H1 (cell line): ENCODE results near the gene HOXB3. TPM values are rescaled to one million over a fixed set of nuclear protein-coding genes. Genes with fewer than 3 reads are reported as not detected.

Source experiments
- CREB1 ChIP-seq: IDR thresholded peaks from 2 replicates; pipeline ENCODE4 v1.6.1; 2012; ENCODE audit warnings: inconsistent platforms
- RAD21 ChIP-seq, 2 experiments: IDR thresholded peaks in 1 of 2; conservative IDR thresholded peaks in 1 of 2; 2 replicates each; pipeline ENCODE4 v1.6.1; 2011; ENCODE audit warnings: low read depth in 2 of 2, low read length in 2 of 2, improper control_type of control experiment in 1 of 2, inconsistent platforms in 1 of 2, mild to moderate bottlenecking in 1 of 2, moderate library complexity in 1 of 2
- TAF7 ChIP-seq: optimal IDR thresholded peaks from 2 replicates; pipeline ENCODE3; 2011; ENCODE audit warnings: low read depth, mild to moderate bottlenecking, inconsistent platforms, low read length, moderate library complexity, borderline replicate concordance
- polyA plus RNA-seq, 7 experiments: library from polyadenylated mRNA; depleted of rRNA in 3 of 7; stranded (reverse) in 5 of 7; unstranded in 2 of 7; fragments of >200 nt in 5 of 7; fragments of 200-250 nt in 2 of 7; gene quantifications; 1 replicate in 5 of 7; 2 replicates in 1 of 7; 4 replicates in 1 of 7; pipeline versions ENCODE4 v1.2.1 to v1.2.3, GENCODE V29; 2011 to 2013; ENCODE audit warnings: missing spikeins in 2 of 7, mixed read lengths in 2 of 7
- total RNA-seq: library from RNA; stranded (reverse); fragmentation: NEBNext Ultra II Directional; extraction: Animal tissue kit (Norgen Biotek cat#: 25700); gene quantifications from 2 replicates; pipeline ENCODE4 v1.2.1, GENCODE V29; 2021
- TF ChIP-seq, protein P1 (sequence below): fragments of 300-600 bp; sonication (generic); IDR thresholded peaks from 2 replicates; pipeline ENCODE4 v1.7.1; 2012; ENCODE audit warnings: low read length, moderate library complexity, mild to moderate bottlenecking, inconsistent platforms; ENCODE audit not compliant: insufficient replicate concordance

HOXB3 gene
- total and polyA plus RNA-seq, 2 of the 8 experiments (the other 6 are each of a cell fraction or from before 2014, with no cell fraction given), result not detected

DNA sequence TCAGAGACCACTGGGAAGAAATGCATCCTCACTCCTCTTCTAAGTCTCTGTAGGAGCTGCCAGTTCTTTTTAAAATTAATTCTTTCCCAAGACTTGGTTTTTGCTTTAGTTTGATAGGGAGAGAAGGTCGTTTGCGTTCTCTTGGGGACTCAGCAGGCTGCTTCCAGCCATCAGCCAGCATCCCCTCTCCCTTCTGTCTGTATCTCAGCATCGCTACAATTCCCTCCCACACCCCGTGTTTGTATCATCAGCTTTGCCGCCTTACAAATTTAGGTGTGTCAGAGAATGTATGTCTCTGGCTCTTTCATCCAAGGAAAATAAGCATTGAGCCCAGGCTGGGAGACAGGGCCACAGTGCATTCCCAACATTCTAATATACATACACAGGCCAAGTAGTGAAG, 9.3 kb upstream of the HOXB3 start (continued):
- TF ChIP-seq CREB1, result no peak
- no peak for TF ChIP-seq RAD21 (IDR thresholded peaks at IDR 0.05 in 1 of 2, conservative IDR thresholded peaks at IDR 0.05 in 1 of 2; ENCODE audit: low read depth in 2 of 2, low read length in 2 of 2)
- TF ChIP-seq, protein P1, sequence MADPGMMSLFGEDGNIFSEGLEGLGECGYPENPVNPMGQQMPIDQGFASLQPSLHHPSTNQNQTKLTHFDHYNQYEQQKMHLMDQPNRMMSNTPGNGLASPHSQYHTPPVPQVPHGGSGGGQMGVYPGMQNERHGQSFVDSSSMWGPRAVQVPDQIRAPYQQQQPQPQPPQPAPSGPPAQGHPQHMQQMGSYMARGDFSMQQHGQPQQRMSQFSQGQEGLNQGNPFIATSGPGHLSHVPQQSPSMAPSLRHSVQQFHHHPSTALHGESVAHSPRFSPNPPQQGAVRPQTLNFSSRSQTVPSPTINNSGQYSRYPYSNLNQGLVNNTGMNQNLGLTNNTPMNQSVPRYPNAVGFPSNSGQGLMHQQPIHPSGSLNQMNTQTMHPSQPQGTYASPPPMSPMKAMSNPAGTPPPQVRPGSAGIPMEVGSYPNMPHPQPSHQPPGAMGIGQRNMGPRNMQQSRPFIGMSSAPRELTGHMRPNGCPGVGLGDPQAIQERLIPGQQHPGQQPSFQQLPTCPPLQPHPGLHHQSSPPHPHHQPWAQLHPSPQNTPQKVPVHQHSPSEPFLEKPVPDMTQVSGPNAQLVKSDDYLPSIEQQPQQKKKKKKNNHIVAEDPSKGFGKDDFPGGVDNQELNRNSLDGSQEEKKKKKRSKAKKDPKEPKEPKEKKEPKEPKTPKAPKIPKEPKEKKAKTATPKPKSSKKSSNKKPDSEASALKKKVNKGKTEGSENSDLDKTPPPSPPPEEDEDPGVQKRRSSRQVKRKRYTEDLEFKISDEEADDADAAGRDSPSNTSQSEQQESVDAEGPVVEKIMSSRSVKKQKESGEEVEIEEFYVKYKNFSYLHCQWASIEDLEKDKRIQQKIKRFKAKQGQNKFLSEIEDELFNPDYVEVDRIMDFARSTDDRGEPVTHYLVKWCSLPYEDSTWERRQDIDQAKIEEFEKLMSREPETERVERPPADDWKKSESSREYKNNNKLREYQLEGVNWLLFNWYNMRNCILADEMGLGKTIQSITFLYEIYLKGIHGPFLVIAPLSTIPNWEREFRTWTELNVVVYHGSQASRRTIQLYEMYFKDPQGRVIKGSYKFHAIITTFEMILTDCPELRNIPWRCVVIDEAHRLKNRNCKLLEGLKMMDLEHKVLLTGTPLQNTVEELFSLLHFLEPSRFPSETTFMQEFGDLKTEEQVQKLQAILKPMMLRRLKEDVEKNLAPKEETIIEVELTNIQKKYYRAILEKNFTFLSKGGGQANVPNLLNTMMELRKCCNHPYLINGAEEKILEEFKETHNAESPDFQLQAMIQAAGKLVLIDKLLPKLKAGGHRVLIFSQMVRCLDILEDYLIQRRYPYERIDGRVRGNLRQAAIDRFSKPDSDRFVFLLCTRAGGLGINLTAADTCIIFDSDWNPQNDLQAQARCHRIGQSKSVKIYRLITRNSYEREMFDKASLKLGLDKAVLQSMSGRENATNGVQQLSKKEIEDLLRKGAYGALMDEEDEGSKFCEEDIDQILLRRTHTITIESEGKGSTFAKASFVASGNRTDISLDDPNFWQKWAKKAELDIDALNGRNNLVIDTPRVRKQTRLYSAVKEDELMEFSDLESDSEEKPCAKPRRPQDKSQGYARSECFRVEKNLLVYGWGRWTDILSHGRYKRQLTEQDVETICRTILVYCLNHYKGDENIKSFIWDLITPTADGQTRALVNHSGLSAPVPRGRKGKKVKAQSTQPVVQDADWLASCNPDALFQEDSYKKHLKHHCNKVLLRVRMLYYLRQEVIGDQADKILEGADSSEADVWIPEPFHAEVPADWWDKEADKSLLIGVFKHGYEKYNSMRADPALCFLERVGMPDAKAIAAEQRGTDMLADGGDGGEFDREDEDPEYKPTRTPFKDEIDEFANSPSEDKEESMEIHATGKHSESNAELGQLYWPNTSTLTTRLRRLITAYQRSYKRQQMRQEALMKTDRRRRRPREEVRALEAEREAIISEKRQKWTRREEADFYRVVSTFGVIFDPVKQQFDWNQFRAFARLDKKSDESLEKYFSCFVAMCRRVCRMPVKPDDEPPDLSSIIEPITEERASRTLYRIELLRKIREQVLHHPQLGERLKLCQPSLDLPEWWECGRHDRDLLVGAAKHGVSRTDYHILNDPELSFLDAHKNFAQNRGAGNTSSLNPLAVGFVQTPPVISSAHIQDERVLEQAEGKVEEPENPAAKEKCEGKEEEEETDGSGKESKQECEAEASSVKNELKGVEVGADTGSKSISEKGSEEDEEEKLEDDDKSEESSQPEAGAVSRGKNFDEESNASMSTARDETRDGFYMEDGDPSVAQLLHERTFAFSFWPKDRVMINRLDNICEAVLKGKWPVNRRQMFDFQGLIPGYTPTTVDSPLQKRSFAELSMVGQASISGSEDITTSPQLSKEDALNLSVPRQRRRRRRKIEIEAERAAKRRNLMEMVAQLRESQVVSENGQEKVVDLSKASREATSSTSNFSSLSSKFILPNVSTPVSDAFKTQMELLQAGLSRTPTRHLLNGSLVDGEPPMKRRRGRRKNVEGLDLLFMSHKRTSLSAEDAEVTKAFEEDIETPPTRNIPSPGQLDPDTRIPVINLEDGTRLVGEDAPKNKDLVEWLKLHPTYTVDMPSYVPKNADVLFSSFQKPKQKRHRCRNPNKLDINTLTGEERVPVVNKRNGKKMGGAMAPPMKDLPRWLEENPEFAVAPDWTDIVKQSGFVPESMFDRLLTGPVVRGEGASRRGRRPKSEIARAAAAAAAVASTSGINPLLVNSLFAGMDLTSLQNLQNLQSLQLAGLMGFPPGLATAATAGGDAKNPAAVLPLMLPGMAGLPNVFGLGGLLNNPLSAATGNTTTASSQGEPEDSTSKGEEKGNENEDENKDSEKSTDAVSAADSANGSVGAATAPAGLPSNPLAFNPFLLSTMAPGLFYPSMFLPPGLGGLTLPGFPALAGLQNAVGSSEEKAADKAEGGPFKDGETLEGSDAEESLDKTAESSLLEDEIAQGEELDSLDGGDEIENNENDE, result no peak
- no peak for TF ChIP-seq TAF7
- TF ChIP-seq, all 59 proteins: peak for 2
